Measurements from ENCODE around the gene ARHGAP6. TPM values are rescaled to one million over a fixed set of nuclear protein-coding genes. Genes with fewer than 3 reads are reported as not detected.

Gene ARHGAP6
- total RNA-seq, 2 experiments from 2014 or later: not detected

- peaks cover 2% of the 10 kb centered on the region for H3K27me3 Mint-ChIP-seq
- TF ChIP-seq CTCF (IDR thresholded peaks at IDR 0.05): no peak
- H3K36me3 Mint-ChIP-seq (ENCODE audit: low read depth): no peaks in the 10 kb centered on the region
- DNase-seq (no peak), ATAC-seq (no peak)
- H3K27ac Mint-ChIP-seq: no peak overlapping the region
- CTCF ChIA-PET: no interaction called here
- H3K4me1 Mint-ChIP-seq (ENCODE audit: low read depth): no peaks in the 10 kb centered on the region
- H3K4me3 Mint-ChIP-seq: no peak overlapping the region
- intact Hi-C loops (cut with micrococcal nuclease): no loop called here
- H3K9me3 Mint-ChIP-seq: no peaks in the 10 kb centered on the region
- POLR2A ChIA-PET: no interaction called here
These were observed 225.9 kb downstream of the ARHGAP6 start for GRCh38 chrX:11439846-11440245.

- Mint-ChIP-seq H3K27me3 (peaks cover 2% of the 10 kb centered on the region), H3K4me1 (ENCODE audit: low read depth) (no peaks in the 10 kb centered on the region), H3K27ac (no peak overlapping the region), H3K4me3 (no peak overlapping the region), H3K9me3 (no peaks in the 10 kb centered on the region), H3K36me3 (ENCODE audit: low read depth) (no peaks in the 10 kb centered on the region)
- ATAC-seq (no peak), DNase-seq (no peak)
- POLR2A ChIA-PET: no interaction called here
- CTCF ChIA-PET: no interaction called here
- no peak for TF ChIP-seq CTCF (IDR thresholded peaks at IDR 0.05)
- intact Hi-C loops (cut with micrococcal nuclease): no loop called here
These were observed 227.0 kb downstream of the ARHGAP6 start for GRCh38 chrX:11438767-11439166.

GRCh38 chrX:11438380-11438723 is 227.4 kb downstream of the ARHGAP6 start:
- ATAC-seq: no peak
- no peak overlapping the region for H3K27ac Mint-ChIP-seq
- H3K27me3 Mint-ChIP-seq: peaks cover 2% of the 10 kb centered on the region
- POLR2A ChIA-PET: no interaction called here
- H3K4me1 Mint-ChIP-seq (ENCODE audit: low read depth): no peaks in the 10 kb centered on the region
- H3K4me3 Mint-ChIP-seq: no peak overlapping the region
- no peak for TF ChIP-seq CTCF (IDR thresholded peaks at IDR 0.05)
- H3K9me3 Mint-ChIP-seq: no peaks in the 10 kb centered on the region
- CTCF ChIA-PET: no interaction called here
- intact Hi-C loops (cut with micrococcal nuclease): no loop called here
- no peaks in the 10 kb centered on the region for H3K36me3 Mint-ChIP-seq (ENCODE audit: low read depth)
- DNase-seq: no peak

- DNase-seq (no peak), ATAC-seq (no peak)
- H3K36me3 Mint-ChIP-seq (ENCODE audit: low read depth): no peaks in the 10 kb centered on the region
- no peak for TF ChIP-seq CTCF (IDR thresholded peaks at IDR 0.05)
- H3K27me3 Mint-ChIP-seq: peaks cover 2% of the 10 kb centered on the region
- H3K27ac Mint-ChIP-seq: no peak overlapping the region
- intact Hi-C loops (cut with micrococcal nuclease): no loop called here
- no peak overlapping the region for H3K4me3 Mint-ChIP-seq
- CTCF ChIA-PET: no interaction called here
- H3K9me3 Mint-ChIP-seq: no peaks in the 10 kb centered on the region
- no peaks in the 10 kb centered on the region for H3K4me1 Mint-ChIP-seq (ENCODE audit: low read depth)
- POLR2A ChIA-PET: no interaction called here
These were observed 227.9 kb downstream of the ARHGAP6 start for GRCh38 chrX:11437642-11438379.

GRCh38 chrX:11435568-11435967 is 230.2 kb downstream of the ARHGAP6 start:
- CTCF ChIA-PET: no interaction called here
- H3K27ac Mint-ChIP-seq: no peak overlapping the region
- ATAC-seq: no peak
- H3K36me3 Mint-ChIP-seq (ENCODE audit: low read depth): no peaks in the 10 kb centered on the region
- no peak for DNase-seq
- H3K9me3 Mint-ChIP-seq: no peaks in the 10 kb centered on the region
- no peak overlapping the region for H3K4me3 Mint-ChIP-seq
- no peak for TF ChIP-seq CTCF (IDR thresholded peaks at IDR 0.05)
- POLR2A ChIA-PET: no interaction called here
- intact Hi-C loops (cut with micrococcal nuclease): no loop called here
- H3K4me1 Mint-ChIP-seq (ENCODE audit: low read depth): no peaks in the 10 kb centered on the region
- peaks cover 3% of the 10 kb centered on the region for H3K27me3 Mint-ChIP-seq

Measured in activated CD8-positive, alpha-beta T cell treated with anti-CD3 and anti-CD28 coated beads for 36 hours (primary cell).